GM06990 (cell line): Measurements from ENCODE around the gene MIEN1.

Experiments
- DNase-seq: peaks from one replicate; pipeline ENCODE4 v3.0.0-alpha.2; 2011; ENCODE audit not compliant: insufficient read length; ENCODE audit errors: extremely low read depth
- H3K27me3 ChIP-seq: replicated peaks from 2 replicates; pipeline ENCODE4 v1.6.0; 2011; ENCODE audit warnings: low read length; ENCODE audit not compliant: control insufficient read depth, insufficient read depth
- H3K36me3 ChIP-seq: 2 replicates; pipeline ENCODE4 v1.5.1; 2011; ENCODE audit warnings: low read length; ENCODE audit not compliant: control insufficient read depth, insufficient read depth
- H3K4me3 ChIP-seq: replicated peaks from 2 replicates; pipeline ENCODE4 v1.5.1; 2011; ENCODE audit warnings: low read depth, mild to moderate bottlenecking, control low read depth, low read length
- TF ChIP-seq, protein P1 (sequence below): IDR thresholded peaks from 2 replicates; pipeline ENCODE4 v1.5.1; 2011; ENCODE audit warnings: low read length, control low read depth, mild to moderate bottlenecking, inconsistent platforms; ENCODE audit not compliant: insufficient read depth, poor library complexity, severe bottlenecking

The MIEN1 gene

DNA sequence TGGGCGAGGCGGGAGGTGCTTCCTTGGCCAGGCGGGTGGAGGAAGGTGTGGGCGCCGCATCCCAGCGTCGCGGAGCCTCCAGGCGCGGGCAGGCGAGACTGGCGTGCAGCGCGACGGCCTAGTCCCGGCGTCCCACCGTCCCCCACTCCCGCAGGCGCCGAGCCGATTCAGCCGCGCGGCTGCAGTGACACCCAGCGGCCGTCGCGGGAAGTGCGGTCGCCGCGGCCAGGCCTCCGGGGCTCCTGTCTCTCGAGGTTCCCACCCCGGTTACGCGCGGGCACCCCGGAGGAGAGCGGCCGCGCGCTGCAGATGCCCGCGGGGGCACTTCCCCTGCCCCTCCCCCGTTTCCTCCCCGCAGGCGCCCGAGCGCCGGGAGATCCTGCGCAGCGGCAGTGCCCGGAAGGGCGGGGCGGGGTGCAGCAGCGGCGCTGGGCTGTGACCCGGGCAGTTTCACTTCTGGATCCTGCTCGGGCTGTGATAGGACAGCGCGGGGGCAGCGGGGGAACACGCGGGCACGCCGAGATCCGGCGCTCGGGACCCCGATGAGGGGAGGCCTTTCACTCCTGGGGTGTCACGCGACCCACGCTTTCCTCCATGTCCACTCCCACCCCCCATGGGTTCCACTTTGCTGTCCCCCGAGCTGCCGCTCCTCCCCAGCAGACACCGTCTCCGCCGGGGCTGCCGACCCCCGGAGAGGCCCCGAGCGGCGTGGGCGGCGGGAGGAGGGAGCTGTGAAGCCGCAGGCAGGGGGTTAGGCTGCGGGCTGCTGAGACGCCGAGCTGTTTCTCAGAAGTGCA, 24.0 kb upstream of the MIEN1 start:
- H3K4me3 ChIP-seq, result peak overlapping the region; percentile 69
- no peaks in the 10 kb centered on the region; the same call in 1 of the 2 replicates for H3K36me3 ChIP-seq
- TF ChIP-seq, protein P1, sequence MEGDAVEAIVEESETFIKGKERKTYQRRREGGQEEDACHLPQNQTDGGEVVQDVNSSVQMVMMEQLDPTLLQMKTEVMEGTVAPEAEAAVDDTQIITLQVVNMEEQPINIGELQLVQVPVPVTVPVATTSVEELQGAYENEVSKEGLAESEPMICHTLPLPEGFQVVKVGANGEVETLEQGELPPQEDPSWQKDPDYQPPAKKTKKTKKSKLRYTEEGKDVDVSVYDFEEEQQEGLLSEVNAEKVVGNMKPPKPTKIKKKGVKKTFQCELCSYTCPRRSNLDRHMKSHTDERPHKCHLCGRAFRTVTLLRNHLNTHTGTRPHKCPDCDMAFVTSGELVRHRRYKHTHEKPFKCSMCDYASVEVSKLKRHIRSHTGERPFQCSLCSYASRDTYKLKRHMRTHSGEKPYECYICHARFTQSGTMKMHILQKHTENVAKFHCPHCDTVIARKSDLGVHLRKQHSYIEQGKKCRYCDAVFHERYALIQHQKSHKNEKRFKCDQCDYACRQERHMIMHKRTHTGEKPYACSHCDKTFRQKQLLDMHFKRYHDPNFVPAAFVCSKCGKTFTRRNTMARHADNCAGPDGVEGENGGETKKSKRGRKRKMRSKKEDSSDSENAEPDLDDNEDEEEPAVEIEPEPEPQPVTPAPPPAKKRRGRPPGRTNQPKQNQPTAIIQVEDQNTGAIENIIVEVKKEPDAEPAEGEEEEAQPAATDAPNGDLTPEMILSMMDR, result peak; percentile 63
- peak; percentile 100 for DNase-seq
- H3K27me3 ChIP-seq, result no peaks in the 10 kb centered on the region

GRCh38 chr17:39753514-39754160, 23.3 kb upstream of the MIEN1 start:
- H3K27me3 ChIP-seq, result no peaks in the 10 kb centered on the region
- peak overlapping the region; percentile 69 for H3K4me3 ChIP-seq
- TF ChIP-seq, protein P1, result no peak
- DNase-seq, result no peak
- H3K36me3 ChIP-seq, result no peaks in the 10 kb centered on the region

- Histone ChIP-seq H3K36me3 (no peaks in the 10 kb centered on the region), H3K4me3 (no peak overlapping the region), H3K27me3 (no peaks in the 10 kb centered on the region)
- DNase-seq, result no peak
- TF ChIP-seq, protein P1, result no peak
These were observed 22.0 kb upstream of the MIEN1 start for GRCh38 chr17:39752241-39752881.

GRCh38 chr17:39751637-39752036, 21.3 kb upstream of the MIEN1 start:
- DNase-seq, result no peak
- TF ChIP-seq, protein P1, result no peak
- H3K27me3 ChIP-seq, result no peaks in the 10 kb centered on the region
- H3K36me3 ChIP-seq, result no peaks in the 10 kb centered on the region
- no peak overlapping the region for H3K4me3 ChIP-seq

DNA sequence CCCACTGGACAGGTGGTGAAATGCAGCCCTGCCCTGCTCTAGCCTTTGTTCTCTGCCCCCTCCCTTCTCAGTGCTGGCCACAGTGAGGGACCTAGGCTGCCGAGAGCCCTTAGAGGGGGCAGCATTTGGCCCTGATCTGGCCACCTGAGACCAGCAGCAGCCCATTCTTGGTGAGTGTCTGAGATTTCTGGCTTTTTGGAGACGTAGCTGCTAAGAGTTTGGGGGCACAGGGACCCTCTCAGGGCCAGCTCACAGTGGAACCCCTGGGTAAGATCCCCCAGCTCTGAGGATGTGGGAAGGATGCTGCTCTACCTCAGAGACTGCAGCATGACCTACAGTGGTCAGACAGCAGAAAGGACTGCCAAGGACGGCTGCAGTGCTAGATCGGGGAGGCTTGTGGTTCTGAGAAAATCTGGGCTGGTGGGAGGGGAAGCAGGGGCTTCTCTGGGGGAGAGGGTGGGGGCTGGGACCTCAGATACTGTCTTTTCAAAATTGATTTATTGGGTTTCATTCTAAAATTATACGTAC, 20.7 kb upstream of the MIEN1 start:
- no peak overlapping the region for H3K4me3 ChIP-seq
- no peaks in the 10 kb centered on the region for H3K36me3 ChIP-seq
- TF ChIP-seq, protein P1, result no peak
- H3K27me3 ChIP-seq, result no peaks in the 10 kb centered on the region
- DNase-seq, result no peak
